ENCODE measurements around the gene DDX41.
"Not testable (repeated sequence)": the region's sequence is repeated elsewhere in the genome, so short reads cannot be mapped to it uniquely, and the experiment has no call there.

DDX41 gene

DNA sequence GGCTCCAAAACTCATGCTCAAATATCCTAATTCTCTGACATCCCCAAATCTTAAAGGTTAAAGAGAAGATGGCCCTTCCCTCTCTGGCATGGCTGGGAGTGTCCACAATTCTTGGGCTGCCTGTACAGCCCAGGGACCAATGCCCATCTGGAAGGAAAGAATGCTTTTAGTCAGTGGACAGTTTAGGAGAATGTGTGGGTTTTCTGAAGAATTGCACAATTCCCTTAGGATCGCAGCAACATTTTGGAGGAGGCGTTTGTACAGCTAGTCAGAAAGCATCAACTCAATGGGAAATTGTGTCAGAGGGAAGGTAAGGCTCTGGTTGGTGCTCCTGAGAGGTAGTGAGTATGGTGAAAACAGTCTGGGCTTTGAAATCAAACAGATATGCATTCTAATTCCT lies 22.6 kb upstream of the DDX41 start:
- DNase-seq = no peak
- in situ Hi-C loops (cut with HindIII; ENCODE audit: low pct_ligation_motif_present, low pct_unique_long_range_greater_than_20kb, low sequenced_read_pairs) = no loop called here

DNA sequence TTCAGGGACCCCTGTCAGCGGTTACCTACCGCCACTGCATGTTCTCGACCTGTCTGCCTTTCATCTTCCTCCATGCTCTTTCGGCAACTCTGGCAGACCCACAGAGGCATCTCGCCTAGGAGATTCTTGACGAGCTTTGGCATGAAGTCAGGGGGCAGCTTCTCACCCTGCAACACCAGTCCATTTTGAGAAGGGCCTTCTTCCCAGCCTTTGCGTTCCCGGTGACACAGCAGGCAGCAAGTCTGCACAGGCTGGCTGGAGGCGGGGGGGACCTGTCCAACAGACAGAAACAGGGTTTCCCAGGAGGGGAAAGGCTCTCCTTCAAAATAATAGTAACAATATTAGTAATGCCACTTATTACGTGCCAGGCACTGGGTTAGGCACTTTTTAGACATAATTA lies 22.1 kb upstream of the DDX41 start:
- in situ Hi-C loops (cut with HindIII; ENCODE audit: low pct_ligation_motif_present, low pct_unique_long_range_greater_than_20kb, low sequenced_read_pairs) = no loop called here
- no peak for DNase-seq

DNA sequence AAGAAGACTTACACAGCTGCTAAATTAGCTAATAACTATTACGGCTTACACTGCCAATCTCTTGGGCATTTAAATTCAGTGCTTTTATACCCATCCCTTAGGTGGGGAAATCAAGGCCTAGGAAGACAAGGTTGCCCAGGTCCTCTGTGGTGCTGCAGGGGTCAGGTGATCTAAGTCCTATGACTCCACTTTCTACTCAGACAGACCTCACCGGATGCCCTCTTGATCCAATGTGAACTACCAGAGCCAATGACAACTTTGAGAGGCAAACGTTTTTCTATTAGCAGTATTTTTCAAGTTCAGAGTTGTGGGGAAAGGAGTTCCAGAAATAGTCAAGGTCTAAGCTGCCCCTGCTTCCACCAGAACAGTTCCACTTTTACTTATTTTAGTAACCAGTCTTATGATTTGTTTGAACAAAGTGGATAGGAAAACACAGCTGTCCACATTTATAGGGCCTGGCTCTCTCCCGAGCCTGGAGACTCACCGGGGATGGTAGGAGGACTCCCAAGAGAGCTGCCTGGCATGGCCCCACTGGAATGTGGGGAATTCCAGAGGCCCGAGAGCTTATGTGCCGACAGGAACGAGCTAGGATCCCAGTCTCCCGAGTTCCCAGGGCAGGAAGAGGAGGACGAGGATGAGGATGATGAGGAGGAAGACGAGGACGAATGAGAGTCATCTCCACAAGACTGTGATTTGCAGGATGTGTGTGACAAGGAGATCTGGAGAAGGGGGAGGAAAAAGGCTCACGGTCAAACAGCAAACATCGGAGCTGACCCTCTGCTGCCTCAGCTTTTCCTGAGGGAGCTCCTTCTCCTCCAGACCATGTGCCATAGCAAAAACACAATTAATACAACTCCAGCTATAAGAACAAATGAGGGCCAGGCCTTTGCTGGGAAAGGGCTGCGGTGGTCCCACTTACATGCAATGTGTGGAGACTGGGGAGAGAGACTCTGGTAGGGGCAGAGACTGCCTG lies 20.9 kb upstream of the DDX41 start:
- in situ Hi-C loops (cut with HindIII; ENCODE audit: low pct_ligation_motif_present, low pct_unique_long_range_greater_than_20kb, low sequenced_read_pairs) = no loop called here
- DNase-seq = peak; percentile 74

DNA sequence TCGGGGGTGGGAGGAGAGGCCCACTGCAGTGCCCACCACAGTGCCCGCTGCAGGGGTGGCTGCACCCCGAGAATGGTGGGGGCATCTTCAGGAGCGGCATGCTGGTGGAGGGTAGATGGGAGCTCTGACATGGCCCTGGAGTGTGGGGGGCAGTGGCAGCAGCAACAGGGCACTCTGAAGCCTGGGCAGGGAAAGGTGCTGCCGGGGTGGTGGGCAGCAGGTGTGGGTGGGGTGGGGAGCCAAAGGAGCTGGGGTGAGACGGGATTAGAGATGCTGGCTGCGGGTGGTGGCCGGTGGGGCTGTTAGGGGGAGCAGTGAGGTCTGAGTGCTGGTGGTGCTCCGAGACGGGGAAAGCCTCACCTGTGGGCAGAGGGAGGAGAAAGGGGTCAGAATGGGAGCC lies 19.6 kb upstream of the DDX41 start:
- no peak for DNase-seq
- in situ Hi-C loops (cut with HindIII; ENCODE audit: low pct_ligation_motif_present, low pct_unique_long_range_greater_than_20kb, low sequenced_read_pairs) = no loop called here

DNA sequence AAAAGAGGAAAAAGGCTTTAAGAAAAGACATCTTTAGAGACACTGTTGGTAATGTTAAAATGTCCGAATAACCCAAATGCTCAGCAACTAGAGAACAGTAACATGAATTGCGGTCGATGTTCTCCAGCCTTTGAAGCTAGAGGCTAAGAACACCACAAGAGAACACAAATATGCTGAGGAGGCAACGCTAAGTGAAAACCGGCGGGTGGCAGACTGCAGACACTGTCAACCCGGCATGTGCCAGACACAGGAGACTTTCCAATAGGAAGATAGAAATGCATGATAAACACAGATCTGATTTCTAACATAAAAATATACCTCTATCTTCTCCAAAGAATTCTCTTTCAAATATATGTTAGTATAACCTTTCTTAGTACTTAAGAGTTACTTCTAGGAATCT lies 18.4 kb upstream of the DDX41 start:
- in situ Hi-C loops (cut with HindIII; ENCODE audit: low pct_ligation_motif_present, low pct_unique_long_range_greater_than_20kb, low sequenced_read_pairs) = no loop called here
- no peak for DNase-seq

DNA sequence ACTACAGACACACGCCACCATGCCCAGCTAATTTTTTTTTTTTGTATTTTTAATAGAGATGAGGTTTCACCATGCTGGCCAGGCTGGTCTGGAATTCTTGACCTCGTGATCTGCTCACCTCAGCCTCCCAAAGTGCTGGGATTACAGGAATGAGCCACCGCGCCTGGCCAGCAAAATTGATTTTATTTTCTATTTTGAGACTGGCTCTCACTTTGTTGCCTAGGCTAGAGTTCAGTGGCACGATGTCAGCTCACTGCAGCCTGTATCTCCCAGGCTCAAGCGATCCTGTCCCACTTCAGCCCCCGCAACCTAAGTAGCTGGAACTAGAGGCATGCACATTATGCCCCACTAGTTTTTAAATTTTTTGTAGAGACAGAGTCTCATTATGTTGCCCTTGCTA lies 17.7 kb upstream of the DDX41 start:
- DNase-seq; in situ Hi-C loops (cut with HindIII; ENCODE audit: low pct_ligation_motif_present, low pct_unique_long_range_greater_than_20kb, low sequenced_read_pairs): not testable (repeated sequence)

- no peak for DNase-seq
- in situ Hi-C loops (cut with HindIII; ENCODE audit: low pct_ligation_motif_present, low pct_unique_long_range_greater_than_20kb, low sequenced_read_pairs) = no loop called here
Observed at GRCh38 chr5:177531209-177531940, 14.6 kb upstream of the DDX41 start.

- DNase-seq = no peak
- in situ Hi-C loops (cut with HindIII; ENCODE audit: low pct_ligation_motif_present, low pct_unique_long_range_greater_than_20kb, low sequenced_read_pairs) = no loop called here
Observed at GRCh38 chr5:177530638-177531037, 13.9 kb upstream of the DDX41 start.

DNA sequence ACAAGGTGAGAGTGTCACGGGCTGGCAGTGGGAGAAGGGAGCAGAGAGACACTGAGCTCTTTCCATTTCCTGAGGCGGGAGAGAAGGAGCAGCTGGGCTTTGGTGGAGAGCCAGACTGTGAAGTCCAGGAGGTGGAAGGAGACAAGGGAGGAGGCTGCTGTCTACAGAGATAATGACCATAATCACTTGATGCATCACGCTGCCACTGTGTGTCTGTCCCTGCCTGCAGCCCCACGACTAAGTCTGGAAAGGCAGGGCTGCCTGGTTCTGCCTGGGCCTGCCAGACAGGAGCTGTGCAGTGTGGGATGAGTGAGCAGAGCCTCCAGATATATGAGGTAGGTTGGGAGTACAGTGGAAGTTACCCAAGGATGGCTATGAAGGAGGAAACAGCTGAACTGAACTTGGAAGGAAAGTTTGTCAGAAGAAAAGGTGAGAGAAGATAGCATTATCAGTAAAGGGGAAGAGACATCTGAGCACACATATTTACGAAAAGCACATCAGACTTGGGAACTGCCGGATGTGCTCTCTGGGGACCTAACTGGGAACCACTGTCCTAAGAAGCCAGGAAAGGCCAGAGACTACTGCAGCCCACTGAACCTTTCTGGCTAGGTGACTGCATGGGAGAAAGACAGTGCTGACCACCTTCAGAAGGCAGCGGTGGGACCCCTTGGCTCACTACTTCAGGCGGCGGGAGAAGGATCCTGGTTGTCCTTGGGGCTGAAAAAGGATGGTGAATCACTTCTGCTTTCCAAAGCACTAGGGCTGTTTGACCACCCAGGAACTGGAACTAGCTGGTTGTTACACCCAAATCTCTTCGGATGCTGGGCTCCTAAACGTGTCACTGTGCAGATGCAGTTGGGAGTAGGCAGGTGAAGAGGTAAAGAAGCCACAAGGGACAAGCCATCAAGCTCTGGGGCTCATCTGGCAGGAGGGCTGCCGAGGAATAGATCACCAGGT lies 12.8 kb upstream of the DDX41 start:
- DNase-seq = no peak
- in situ Hi-C loops (cut with HindIII; ENCODE audit: low pct_ligation_motif_present, low pct_unique_long_range_greater_than_20kb, low sequenced_read_pairs) = no loop called here

DNA sequence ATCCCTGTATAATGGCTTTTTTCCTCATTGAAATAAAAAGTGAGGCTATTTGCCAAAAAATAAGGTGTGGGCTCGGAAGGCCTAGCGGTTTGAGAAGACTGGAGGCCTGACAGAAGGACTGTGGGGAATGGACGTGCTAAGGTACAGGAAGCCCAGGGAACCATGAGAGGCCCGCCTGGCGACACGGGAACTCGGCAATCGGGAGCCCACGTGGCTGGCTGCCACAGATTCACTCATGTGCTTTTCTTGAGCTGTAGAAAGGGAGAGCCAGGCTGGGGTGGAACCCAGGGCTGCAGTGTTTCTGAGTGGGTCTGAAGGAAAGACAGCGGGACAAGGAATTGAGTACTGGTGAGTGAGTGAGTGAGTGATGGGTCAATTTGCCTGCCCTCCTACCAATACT lies 11.9 kb upstream of the DDX41 start:
- in situ Hi-C loops (cut with HindIII; ENCODE audit: low pct_ligation_motif_present, low pct_unique_long_range_greater_than_20kb, low sequenced_read_pairs) = no loop called here
- no peak for DNase-seq

- no peak for DNase-seq
- in situ Hi-C loops (cut with HindIII; ENCODE audit: low pct_ligation_motif_present, low pct_unique_long_range_greater_than_20kb, low sequenced_read_pairs) = no loop called here
Observed at GRCh38 chr5:177527595-177527994, 10.8 kb upstream of the DDX41 start.

DNA sequence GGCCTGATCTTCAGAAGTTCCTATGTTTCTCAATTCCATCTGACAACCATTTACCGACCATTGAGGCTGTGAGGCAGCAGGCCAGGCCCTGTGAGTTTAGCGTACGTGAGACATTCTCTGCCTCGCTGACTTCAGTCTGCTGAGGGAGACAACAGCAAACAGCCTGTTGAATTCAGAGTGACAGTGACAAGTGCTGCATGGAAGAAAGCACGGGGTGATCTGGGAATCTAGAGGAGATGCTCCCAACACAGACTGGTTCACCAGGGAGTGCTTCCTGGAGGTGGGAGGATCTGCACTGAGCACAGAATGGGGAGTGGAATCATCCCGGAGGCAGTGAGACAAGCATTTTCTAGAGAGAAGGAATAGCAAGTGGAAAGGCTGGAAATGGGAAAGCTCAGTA lies 10.0 kb upstream of the DDX41 start:
- DNase-seq = no peak
- in situ Hi-C loops (cut with HindIII; ENCODE audit: low pct_ligation_motif_present, low pct_unique_long_range_greater_than_20kb, low sequenced_read_pairs) = no loop called here

DNA sequence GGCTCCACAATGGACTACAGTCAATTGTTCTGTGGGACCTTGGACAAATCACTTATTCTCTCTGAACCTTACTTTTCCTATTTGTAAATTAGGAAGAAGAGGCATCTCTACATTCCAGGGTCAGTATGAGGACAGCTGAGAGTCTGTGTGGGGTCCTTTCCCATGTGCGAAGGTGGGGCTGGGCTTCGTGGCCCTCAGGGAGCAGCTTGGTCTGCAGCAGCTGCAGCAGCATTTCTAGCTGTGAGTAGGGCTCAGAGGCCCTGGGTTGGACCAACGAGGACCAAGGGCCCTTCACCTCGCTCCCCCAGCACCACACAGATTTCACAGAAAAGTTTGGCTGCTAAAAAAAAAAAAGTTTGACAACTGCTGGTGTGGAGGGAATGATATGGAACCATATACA lies 9.4 kb upstream of the DDX41 start:
- in situ Hi-C loops (cut with HindIII; ENCODE audit: low pct_ligation_motif_present, low pct_unique_long_range_greater_than_20kb, low sequenced_read_pairs) = no loop called here
- DNase-seq = no peak

- in situ Hi-C loops (cut with HindIII; ENCODE audit: low pct_ligation_motif_present, low pct_unique_long_range_greater_than_20kb, low sequenced_read_pairs) = no loop called here
- no peak for DNase-seq
Observed at GRCh38 chr5:177524941-177525655, 8.3 kb upstream of the DDX41 start.

DNA sequence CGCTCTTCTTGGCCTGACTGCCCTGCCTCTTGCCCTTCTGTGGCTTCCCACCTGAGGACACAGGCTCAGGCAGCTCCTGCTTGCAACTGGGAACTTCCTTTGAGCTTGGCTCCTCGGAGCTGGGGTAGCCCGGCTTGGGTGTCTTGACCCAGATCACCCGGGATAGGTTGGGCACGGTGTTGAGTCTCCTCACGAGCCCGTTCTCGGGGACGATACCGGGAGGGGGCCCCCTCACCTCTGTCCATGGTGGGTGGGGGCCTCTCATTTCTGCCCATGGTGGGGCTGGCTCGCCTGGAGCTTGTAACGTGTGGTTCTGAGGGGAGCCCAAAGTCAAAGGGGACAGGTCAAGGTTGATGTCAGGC lies 7.8 kb upstream of the DDX41 start:
- no peak for DNase-seq
- in situ Hi-C loops (cut with HindIII; ENCODE audit: low pct_ligation_motif_present, low pct_unique_long_range_greater_than_20kb, low sequenced_read_pairs) = no loop called here

DNA sequence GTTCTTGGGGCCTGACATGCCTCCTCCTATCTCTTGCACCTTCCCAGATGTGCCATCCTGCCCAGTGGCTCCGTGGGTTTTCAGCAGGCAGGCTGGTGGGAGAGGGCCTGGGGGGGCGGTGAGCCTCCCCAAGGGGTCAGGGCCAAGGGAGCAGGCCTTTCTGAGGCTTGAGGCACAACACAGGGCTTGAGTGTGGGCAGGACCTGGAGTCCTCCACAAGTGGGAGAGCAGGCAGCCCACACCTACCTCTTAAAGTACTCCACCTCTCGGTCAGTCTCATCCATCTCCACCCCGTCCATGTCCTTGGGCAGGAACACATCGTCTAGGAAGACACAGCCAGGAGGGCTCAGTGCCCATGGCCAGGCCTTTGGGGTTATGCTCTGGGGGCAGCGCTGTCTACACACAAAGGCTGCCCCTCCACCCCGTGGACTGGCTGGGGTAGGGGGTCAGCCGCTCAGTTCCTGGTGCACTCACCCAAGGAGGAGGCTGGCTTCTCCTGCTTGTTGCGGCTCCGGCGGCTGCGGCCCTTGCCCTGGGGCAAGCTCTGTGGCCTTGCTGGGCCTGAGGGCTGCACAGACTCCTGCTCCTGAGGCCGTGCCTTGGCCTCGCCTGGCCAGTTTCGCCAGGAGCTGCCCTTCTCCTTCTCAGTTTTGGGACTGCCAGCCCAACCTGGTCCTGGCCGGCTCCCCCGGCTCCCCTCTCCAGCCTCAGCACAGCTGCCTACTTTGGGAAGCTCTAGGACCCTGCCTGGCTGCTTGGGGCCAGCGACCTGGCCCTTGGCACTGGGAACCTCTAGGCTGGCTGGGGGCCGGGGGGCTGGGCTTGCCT lies 7.2 kb upstream of the DDX41 start:
- in situ Hi-C loops (cut with HindIII; ENCODE audit: low pct_ligation_motif_present, low pct_unique_long_range_greater_than_20kb, low sequenced_read_pairs) = no loop called here

GRCh38 chr5:177520916-177521513 lies 4.3 kb upstream of the DDX41 start:
- in situ Hi-C loops (cut with HindIII; ENCODE audit: low pct_ligation_motif_present, low pct_unique_long_range_greater_than_20kb, low sequenced_read_pairs) = no loop called here
- DNase-seq = no peak

More for the DNA sequence above, 7.2 kb upstream of the DDX41 start:
- DNase-seq = no peak
